Lower lobe of right lung (tissue), 2 donors: ENCODE data around the gene KCNJ6. TPM values are rescaled to one million over a fixed set of nuclear protein-coding genes. Genes with fewer than 3 reads are reported as not detected.

Experiments used
- ATAC-seq, 2 donors: fragments of 200-7000 bp; cut with Tn5 transposase; one replicate each; pipeline ENCODE4 v1.9.1; 2020 to 2022; ENCODE audit warnings: mild to moderate bottlenecking in 2 of 2, moderate library complexity in 2 of 2
- DNase-seq: peaks from one replicate; pipeline ENCODE4 v3.0.0-alpha.2; 2020
- H3K27ac ChIP-seq: fragments of 200-600 bp; one replicate; pipeline ENCODE4 v1.8.0; 2022
- H3K27me3 ChIP-seq: fragments of 200-600 bp; one replicate; pipeline ENCODE4 v1.8.0; 2022; ENCODE audit warnings: low read depth
- H3K36me3 ChIP-seq: fragments of 200-600 bp; one replicate; pipeline ENCODE4 v1.8.0; 2022; ENCODE audit warnings: mild to moderate bottlenecking
- H3K4me1 ChIP-seq: fragments of 200-600 bp; one replicate; pipeline ENCODE4 v1.8.0; 2022
- H3K4me3 ChIP-seq: fragments of 200-600 bp; one replicate; pipeline ENCODE4 v1.8.0; 2022; ENCODE audit warnings: mild to moderate bottlenecking
- H3K9me3 ChIP-seq: fragments of 200-600 bp; one replicate; pipeline ENCODE4 v1.8.0; 2022
- CTCF ChIP-seq: fragments of 200-600 bp; IDR thresholded peaks from one replicate; pipeline ENCODE4 v1.8.0; 2022; ENCODE audit warnings: antibody characterized with exemption, mild to moderate bottlenecking
- intact Hi-C: fragments of 100-400 bp; cut with DNase I; formaldehyde crosslinking; loops from one replicate; pipeline ENCODE4 v1.11.0; 2022
- total RNA-seq: library from RNA; stranded (reverse); fragmentation: NEBNext Ultra II Directional; extraction: Animal tissue kit (Norgen Biotek cat#: 25700); gene quantifications from one replicate; pipeline ENCODE4 v1.2.1, GENCODE V29; 2021
- donor health status: DM: no; HTN: yes; CAD: no; lungs with severe emphysema.

Gene KCNJ6
- total RNA-seq, 1 donor from 2014 or later, result 0.09 TPM

DNA sequence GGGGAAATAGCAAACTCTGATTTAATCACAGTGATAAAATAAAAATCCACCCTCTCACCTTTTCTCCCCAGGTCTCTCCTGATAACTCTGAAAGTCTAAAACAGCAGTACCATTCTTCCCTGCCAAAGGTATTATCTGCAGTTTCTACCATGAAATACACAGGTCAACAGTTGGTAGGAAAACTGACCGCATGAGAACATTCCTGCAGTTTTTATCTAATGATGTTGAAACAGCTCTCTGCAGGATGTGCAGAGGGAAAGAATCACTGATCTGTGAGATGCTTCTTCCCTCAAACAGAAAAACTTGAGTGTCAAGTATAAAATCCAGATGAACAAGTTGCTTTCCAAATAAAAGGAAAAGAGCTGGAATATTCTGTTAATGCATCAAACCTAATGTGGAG lies 39.1 kb downstream of the KCNJ6 start:
- ATAC-seq (no peak), DNase-seq (no peak)
- no peak for TF ChIP-seq CTCF
- Histone ChIP-seq H3K27ac (no peak overlapping the region), H3K9me3 (no peaks in the 10 kb centered on the region), H3K36me3 (no peaks in the 10 kb centered on the region), H3K4me1 (no peaks in the 10 kb centered on the region), H3K27me3 (no peaks in the 10 kb centered on the region), H3K4me3 (no peak overlapping the region)
- intact Hi-C loops, result no loop called here

DNA sequence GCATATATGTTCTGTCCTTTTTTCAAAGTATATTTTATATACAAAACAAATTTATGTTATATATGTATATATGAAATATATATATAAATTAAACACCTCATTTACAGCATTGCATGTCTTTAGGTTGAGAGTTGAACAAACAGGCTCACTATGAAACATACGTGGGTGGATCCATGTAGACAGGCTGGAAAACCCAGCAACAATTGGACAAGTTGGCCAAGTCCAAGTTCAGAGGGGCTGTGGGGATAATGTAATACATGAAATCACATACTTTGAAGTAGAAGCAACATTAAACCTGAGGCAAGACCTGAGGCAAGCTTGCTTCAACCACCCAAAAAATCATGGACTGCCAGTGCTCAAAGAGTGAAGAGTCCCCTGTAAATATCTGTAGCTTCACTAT lies 39.7 kb downstream of the KCNJ6 start:
- intact Hi-C loops, result no loop called here
- Histone ChIP-seq H3K36me3 (no peaks in the 10 kb centered on the region), H3K27me3 (no peaks in the 10 kb centered on the region), H3K4me1 (no peaks in the 10 kb centered on the region), H3K4me3 (no peak overlapping the region), H3K27ac (no peak overlapping the region), H3K9me3 (no peaks in the 10 kb centered on the region)
- no peak for TF ChIP-seq CTCF
- ATAC-seq (no peak), DNase-seq (no peak)

DNA sequence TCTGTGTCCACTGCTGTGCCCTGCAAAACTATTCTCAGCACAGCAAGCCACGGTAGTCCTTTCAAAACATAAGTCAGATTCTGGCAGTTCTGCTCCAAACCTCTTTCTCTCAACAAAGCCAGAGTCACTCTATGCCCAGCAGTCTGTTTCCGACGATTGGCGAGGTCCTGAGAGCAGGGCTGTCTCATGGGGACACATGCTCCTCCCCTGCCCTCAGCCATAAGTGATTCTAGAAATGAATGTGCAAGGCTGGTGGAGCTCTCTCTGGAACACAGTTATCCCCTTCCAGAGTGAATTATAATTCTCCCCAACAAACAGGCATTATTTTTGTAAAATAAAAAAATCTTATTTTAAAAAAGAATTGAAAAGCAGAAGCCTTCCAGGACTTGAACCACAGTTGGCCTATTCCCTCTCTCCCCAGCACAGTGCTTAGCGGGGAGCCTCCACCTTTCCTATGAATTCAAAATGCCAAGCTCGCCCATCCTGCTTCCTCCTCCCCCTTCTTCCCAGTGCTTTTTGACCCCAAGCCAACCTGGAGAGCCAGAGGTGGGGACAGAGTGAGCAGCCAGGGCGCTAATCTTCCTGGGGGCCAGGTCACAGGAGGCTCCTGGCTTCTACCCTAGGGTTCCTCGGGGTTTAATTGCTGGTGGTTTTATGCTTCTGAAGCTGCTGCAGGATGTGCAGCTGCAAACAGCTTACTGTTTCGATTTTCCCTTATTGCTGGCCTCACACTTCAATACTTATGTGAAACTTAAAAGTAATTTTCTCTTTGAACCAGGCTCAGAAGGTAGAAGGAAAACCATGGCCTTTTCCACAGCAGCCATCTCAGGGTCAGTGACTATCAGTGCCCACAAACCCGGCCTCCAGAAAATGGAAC lies 41.1 kb downstream of the KCNJ6 start:
- no peaks in the 10 kb centered on the region for H3K36me3 ChIP-seq
- intact Hi-C loops, result no loop called here
- H3K4me1 ChIP-seq, result no peaks in the 10 kb centered on the region
- ATAC-seq, result no peak
- no peaks in the 10 kb centered on the region for H3K9me3 ChIP-seq
- H3K27me3 ChIP-seq, result no peaks in the 10 kb centered on the region
- TF ChIP-seq CTCF, result no peak
- no peak overlapping the region for H3K27ac ChIP-seq
- DNase-seq, result no peak
- H3K4me3 ChIP-seq, result no peak overlapping the region

DNA sequence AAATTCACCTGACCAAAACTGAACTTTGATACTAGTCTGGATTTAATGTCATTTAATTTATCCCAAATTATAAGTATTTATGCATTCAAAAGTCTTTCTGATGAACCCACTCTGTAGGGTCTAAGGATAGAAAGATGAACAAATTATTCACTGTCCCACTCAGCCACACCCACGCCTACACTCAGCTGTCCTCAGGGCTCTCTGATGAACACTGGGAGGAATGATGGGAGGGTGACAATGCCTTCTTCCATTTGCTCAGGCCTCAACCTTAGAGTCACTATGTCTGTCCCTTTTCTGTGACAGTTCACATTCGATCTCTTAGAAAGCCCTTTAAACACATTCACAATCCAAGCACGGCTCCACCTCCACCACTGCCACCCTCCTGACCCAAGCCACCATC lies 41.8 kb downstream of the KCNJ6 start:
- H3K27ac ChIP-seq, result no peak overlapping the region
- H3K36me3 ChIP-seq, result no peaks in the 10 kb centered on the region
- no peak for ATAC-seq
- DNase-seq, result no peak
- no peak overlapping the region for H3K4me3 ChIP-seq
- no peaks in the 10 kb centered on the region for H3K4me1 ChIP-seq
- TF ChIP-seq CTCF, result no peak
- no peaks in the 10 kb centered on the region for H3K9me3 ChIP-seq
- no peaks in the 10 kb centered on the region for H3K27me3 ChIP-seq
- intact Hi-C loops, result no loop called here

- DNase-seq, result no peak
- no peak for TF ChIP-seq CTCF
- no peaks in the 10 kb centered on the region for H3K27me3 ChIP-seq
- ATAC-seq, result no peak
- no peaks in the 10 kb centered on the region for H3K4me1 ChIP-seq
- intact Hi-C loops, result no loop called here
- no peaks in the 10 kb centered on the region for H3K36me3 ChIP-seq
- H3K27ac ChIP-seq, result no peak overlapping the region
- no peak overlapping the region for H3K4me3 ChIP-seq
- no peaks in the 10 kb centered on the region for H3K9me3 ChIP-seq
Measured at GRCh38 chr21:37873655-37874054, 42.6 kb downstream of the KCNJ6 start.
